ENCODE data around the gene SELPLG.

- TF ChIP-seq POLR2A (IDR thresholded peaks at IDR 0.05): no peak
- TF ChIP-seq, protein P1, sequence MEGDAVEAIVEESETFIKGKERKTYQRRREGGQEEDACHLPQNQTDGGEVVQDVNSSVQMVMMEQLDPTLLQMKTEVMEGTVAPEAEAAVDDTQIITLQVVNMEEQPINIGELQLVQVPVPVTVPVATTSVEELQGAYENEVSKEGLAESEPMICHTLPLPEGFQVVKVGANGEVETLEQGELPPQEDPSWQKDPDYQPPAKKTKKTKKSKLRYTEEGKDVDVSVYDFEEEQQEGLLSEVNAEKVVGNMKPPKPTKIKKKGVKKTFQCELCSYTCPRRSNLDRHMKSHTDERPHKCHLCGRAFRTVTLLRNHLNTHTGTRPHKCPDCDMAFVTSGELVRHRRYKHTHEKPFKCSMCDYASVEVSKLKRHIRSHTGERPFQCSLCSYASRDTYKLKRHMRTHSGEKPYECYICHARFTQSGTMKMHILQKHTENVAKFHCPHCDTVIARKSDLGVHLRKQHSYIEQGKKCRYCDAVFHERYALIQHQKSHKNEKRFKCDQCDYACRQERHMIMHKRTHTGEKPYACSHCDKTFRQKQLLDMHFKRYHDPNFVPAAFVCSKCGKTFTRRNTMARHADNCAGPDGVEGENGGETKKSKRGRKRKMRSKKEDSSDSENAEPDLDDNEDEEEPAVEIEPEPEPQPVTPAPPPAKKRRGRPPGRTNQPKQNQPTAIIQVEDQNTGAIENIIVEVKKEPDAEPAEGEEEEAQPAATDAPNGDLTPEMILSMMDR (IDR thresholded peaks at IDR 0.05 in 4 of 5, conservative IDR thresholded peaks at IDR 0.05 in 1 of 5): no peak
These were observed 36.7 kb downstream of the SELPLG start for GRCh38 chr12:108596854-108597558.
